ENCODE data around the gene ANKRD1. TPM values are rescaled to one million over a fixed set of nuclear protein-coding genes. Genes with fewer than 3 reads are reported as not detected.
"Not testable (repeated sequence)": the region's sequence is repeated elsewhere in the genome, so short reads cannot be mapped to it uniquely, and the experiment has no call there.

The ANKRD1 gene
- total RNA-seq = 1,733 TPM
- long read RNA-seq, transcript ANKRD1-201 (9 exons, 1,979 nt) = major isoform, 76 of 166 reads
- long read RNA-seq, partial matches to known transcripts = 81 of 166 reads
- long read RNA-seq, other reads (novel, unspliced or antisense) = 9 of 166 reads

DNA sequence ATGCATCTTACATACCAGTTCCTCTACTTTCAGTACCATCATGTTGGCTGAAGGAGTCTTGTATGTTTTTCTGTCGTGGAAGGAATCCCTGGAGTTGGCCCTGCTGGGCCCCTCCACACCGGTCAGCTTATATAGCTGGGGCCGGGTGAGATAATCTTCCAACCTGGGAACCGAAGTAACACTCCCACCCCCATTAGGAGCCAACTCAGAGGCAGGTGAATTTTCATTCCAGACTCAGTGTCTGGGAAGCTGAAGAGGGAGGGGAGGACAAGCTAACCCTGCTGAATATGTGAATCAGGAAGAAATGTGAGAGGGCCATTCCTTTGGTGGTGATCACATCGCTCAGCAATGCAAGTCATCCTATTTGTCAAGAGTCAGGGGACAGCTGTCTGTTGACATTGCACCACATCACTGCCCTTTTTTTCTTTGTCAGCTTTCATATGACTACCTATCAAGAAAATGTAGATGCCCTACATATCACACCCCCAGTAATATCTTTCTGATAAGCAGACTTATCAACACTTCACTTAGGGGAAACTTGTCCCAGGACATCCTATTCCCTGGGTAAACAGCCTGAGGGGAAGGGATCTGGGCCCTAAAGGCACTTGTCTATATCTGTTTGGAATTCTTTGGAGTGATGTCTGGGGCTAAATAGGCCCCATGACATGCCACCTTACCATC lies at the start of gene ANKRD1:
ANKRD1 (minus strand) TSS at position 102 of the 681 bp plus-strand sequence; CDS start at position 42, 60 bp downstream.
- ATAC-seq (ENCODE audit: poor library complexity) = peak; percentile 88
- intact Hi-C loops (cut with DNase I) = loop anchor here (5.0 kb wide), 1 partner anchor 46 kb away; no protein-coding TSS in a partner anchor
- peak; percentile 50 for DNase-seq

DNA sequence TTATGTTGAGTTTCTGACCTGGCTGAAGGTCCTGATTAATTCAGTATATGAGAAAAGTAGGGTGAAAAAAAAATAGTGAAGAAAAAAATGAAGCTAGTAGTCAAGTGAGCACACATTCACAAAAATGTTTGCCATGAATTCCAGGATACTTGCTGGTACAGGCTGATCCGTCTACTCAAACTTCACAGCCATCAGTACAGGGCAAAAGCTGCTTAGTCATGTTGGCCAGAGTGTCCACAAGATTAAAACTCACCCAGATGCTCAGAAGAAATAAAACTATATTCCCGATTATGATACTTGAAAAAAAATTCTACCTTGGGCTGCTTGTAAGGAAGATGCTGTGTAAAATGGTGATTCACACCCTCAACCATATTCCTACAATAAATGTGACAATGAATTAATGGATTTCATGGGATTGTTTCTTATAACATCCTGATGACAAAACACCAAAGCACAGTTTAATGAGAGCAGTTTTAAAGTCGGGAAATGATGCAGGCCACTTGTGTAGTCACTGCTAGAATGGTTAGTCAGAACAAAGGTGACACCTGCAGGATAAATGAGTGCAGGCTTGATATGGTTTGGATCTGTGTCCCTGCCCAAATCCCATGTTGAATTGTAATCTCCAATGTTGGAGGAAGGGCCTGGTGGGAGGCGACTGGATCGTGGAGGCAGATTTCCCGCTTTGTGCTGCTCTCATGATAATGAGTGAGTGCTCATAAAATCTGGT lies 49.2 kb upstream of the ANKRD1 start:
- ATAC-seq (ENCODE audit: poor library complexity) (peak; percentile 67), DNase-seq (no peak)
- intact Hi-C loops (cut with DNase I) = loop anchor here (5.0 kb wide), 1 partner anchor 48 kb away; the partner anchor contains the start of gene ANKRD1

DNA sequence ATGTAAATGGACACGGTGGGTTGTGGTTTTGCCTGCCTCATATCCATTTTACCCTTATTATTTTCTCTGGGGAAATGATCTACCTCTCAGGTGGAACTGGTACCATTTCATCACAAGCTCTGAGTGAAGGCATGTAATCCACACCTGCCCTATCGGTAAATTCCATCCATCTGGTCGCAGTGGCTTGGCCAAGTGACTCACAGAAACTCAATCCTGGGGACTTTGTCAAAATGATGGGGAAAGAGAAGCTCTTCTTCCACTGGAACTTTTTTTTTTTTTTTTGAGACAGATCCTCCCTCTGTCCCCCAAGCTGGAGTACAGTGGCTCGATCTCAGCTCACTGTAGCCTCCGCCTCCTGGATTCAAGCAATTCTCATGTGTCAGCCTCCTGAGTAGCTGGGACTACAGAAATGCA lies 48.2 kb upstream of the ANKRD1 start:
- intact Hi-C loops (cut with DNase I) = loop anchor here (5.0 kb wide), 1 partner anchor 47 kb away; the partner anchor contains the start of gene ANKRD1
- ATAC-seq (ENCODE audit: poor library complexity) = no peak

DNA sequence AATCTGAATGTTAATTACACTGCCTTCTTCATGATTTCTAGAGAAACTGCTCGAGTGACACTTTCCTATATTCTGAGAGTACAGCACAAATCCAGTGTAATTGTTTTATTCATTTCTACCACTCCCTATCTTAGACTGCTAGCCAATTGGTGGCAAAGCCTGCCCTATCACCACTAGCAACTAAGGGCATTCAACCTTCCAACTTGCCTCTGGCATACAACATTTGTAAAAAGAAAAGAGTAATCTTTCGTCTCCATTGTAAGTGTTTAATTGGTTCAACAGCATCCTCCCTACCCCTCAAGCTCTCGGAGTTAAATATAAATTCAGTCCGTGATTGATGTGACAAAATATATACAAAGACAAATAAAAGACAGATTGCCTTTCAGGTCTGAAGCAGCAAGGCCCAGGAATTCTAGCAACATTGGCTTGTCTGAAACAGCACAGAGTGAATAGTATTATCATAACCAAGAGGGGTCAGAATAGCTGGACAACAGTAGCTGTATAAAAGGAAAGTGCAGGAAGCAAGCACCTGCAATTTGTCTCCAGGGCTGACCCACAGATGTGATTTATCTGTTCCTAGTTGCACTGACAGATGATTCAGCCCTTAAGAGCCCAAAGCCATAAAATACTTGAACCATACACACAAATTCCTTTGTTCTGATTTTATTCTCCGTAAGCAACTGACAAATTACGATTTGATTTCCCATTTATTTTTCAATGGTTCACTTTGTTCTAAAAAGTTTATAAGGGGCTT lies 47.6 kb upstream of the ANKRD1 start:
- intact Hi-C loops (cut with DNase I) = loop anchor here (5.0 kb wide), 1 partner anchor 46 kb away; the partner anchor contains the start of gene ANKRD1
- DNase-seq (no peak), ATAC-seq (ENCODE audit: poor library complexity) (peak; percentile 23)

More for the DNA sequence above, 48.2 kb upstream of the ANKRD1 start:
- DNase-seq = no peak

DNA sequence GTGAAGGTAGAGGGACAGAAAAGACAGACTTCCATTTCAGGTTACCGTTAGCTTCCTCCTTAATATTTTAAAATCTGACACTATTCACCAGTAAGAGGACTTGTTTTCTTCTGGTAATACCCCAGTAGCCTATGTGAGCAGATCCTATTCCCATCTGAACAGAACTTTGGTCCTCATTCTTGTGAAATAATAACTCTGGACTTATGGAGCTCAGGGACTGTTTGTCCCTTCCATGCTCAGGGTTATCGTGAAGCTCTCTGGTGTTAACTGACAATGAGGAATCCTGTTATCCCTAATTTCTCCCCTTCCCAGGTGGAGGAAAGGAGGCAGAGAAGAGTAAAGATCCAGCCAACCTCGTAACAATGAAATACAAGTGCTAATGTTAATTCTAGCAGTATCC lies 47.0 kb upstream of the ANKRD1 start:
- ATAC-seq (ENCODE audit: poor library complexity) = no peak
- intact Hi-C loops (cut with DNase I) = loop anchor here (5.0 kb wide), 1 partner anchor 46 kb away; the partner anchor contains the start of gene ANKRD1
- no peak for DNase-seq

DNA sequence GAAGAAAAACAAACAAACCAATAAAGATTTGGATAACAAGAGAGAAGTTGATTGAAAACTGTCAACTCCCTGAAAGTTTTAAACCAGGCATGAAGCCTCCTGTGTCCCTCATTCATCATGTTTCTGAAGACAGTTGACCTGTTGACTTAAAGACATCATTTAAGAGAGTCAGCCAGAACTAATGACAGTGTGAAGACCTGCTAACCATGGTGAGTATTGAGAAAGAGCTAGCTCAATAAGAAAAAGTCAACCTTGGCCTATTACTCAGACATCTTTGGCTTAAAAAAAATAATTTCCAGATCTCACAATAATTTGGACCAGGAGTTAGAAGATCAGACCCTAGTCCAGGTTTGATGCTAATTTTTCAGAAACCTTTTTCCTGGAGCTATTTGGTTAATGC lies 45.3 kb upstream of the ANKRD1 start:
- ATAC-seq (ENCODE audit: poor library complexity) (no peak), DNase-seq (no peak)
- intact Hi-C loops (cut with DNase I) = loop anchor here (5.0 kb wide), 1 partner anchor 44 kb away; the partner anchor contains the start of gene ANKRD1

DNA sequence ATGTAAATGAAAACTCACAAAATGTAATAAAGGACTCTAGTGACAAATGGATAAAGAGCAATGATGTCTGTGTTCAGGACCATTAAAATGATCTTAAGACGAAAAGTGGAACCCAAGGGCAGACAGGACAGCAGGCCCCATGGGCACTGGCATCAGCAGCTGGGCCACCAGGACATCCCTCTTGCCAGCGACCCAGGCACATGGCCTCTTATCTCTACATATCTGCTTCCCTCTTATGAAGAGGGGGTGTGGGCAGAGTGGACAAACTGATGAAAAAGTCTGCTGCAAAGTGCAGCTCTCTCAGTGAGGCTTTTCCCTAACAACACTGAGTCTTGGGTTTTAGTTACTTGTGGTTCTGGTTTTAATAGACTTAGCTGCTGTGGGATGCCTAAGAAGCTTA lies 44.8 kb upstream of the ANKRD1 start:
- intact Hi-C loops (cut with DNase I) = loop anchor here (5.0 kb wide), 1 partner anchor 43 kb away; the partner anchor contains the start of gene ANKRD1
- DNase-seq (no peak), ATAC-seq (ENCODE audit: poor library complexity) (peak; percentile 26)

DNA sequence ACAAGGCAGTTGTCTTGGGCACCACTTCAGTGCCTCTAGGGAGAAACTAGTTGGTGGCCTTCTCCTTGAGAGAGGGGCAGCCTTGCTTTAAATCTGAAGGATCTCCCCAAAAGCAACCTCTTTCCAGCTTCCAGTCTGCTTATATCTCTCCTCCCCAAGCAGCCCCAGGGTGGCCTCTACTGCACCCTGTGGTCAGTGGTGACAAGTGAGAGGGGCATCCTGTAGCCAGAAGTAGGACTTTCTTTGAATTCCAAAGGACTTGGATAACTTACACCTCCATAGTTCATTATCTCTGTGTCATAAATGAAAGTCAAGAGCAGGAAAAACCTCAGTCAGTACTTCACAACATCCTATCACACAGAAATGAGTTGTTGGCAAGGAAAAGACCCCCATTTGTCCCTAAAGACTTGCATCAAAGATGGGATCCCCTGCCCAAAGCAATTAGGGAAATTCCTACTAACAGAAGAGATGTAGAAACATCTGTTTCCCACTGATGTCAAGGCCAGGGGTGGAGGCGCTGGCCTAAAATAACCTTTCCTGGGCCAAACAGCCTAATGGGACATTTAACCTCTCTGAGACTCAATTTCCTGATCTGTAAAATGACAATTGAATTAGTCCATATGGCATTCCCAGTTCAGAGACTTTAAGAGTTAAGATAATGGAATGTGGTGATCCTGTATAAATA lies 44.0 kb upstream of the ANKRD1 start:
- ATAC-seq (ENCODE audit: poor library complexity) (peak; percentile 31), DNase-seq (no peak)
- intact Hi-C loops (cut with DNase I) = loop anchor here (5.0 kb wide), 1 partner anchor 43 kb away; the partner anchor contains the start of gene ANKRD1

DNA sequence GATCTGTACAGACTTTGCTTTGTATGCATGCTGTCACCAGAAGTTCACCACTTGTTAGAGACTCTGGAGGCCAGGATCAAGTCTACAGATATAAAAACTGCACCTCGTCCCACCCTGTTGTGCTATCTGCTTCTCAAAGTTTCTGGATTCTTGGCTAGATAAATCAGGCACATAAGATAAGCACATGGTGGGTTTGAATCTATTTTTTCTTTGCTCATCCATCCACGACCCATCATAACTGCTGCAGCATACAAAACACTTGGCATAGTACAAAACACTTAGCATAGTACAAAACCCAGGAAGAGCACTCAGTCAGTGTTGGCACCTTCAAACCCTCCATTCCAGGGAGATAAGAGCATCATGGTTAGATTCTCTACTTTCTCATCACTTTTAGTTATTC lies 42.4 kb upstream of the ANKRD1 start:
- intact Hi-C loops (cut with DNase I) = no loop called here
- ATAC-seq (ENCODE audit: poor library complexity) (no peak), DNase-seq (no peak)

DNA sequence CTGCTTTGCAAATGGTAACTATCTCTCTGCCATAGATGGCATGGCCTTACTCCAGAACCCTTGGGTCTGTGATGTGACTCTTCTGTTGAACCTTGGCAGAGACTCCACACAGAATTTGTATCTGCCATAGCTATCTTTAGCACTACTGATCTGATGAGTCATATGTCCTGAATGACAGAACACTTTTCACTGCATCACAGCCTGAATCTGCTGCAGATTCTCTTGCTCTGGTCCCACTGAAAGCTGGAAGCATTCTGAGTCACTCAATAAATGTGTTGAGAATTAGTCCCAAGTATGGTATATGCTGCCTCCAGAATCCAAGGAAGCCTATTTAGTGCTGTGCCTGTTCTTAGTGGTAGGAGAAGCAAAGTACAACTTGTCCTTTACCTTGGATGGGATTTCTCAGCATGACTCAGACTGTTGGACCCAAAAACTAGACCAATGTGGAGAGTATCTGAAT lies 39.5 kb upstream of the ANKRD1 start:
- intact Hi-C loops (cut with DNase I) = no loop called here
- ATAC-seq (ENCODE audit: poor library complexity) = peak; percentile 51
- no peak for DNase-seq

DNA sequence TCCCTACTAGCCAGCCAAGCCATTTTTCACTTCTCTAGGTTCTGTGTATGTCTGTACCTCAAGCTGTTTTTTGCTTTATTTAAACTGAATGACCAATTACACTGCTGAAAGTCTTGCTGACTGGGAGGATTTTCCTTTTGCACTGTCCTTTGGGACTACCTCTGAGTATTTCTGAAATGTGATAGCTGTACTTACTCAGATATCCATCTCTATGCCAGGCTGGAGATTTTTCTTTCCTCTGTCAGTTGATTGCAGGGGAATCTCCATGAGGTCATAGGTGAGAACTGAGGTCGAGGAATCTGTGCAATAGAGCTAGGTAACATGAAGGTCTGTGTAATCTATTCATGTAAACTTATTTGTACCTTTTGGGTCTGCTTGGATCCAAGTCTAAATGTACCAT lies 38.9 kb upstream of the ANKRD1 start:
- ATAC-seq (ENCODE audit: poor library complexity) (no peak), DNase-seq (no peak)
- intact Hi-C loops (cut with DNase I) = no loop called here

DNA sequence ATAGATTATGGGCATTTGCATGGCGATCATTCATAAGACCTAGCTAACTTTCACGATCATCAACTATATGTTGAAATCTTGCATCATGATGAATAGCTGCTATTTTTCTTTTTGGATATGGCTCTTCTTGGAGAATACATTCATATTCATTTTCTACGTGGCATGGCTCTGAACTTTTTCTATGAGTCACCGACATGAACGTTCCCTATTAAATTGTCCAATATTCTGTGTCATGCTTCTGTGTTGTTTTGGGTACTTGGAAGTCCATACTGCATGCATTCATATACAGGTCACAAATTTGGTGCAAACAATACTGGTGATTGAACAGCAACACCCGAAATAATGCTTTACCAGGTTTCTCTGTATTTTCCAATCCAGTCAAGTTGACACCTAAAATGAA lies 37.9 kb upstream of the ANKRD1 start:
- no peak for ATAC-seq (ENCODE audit: poor library complexity)
- no peak for DNase-seq
- intact Hi-C loops (cut with DNase I) = no loop called here

DNA sequence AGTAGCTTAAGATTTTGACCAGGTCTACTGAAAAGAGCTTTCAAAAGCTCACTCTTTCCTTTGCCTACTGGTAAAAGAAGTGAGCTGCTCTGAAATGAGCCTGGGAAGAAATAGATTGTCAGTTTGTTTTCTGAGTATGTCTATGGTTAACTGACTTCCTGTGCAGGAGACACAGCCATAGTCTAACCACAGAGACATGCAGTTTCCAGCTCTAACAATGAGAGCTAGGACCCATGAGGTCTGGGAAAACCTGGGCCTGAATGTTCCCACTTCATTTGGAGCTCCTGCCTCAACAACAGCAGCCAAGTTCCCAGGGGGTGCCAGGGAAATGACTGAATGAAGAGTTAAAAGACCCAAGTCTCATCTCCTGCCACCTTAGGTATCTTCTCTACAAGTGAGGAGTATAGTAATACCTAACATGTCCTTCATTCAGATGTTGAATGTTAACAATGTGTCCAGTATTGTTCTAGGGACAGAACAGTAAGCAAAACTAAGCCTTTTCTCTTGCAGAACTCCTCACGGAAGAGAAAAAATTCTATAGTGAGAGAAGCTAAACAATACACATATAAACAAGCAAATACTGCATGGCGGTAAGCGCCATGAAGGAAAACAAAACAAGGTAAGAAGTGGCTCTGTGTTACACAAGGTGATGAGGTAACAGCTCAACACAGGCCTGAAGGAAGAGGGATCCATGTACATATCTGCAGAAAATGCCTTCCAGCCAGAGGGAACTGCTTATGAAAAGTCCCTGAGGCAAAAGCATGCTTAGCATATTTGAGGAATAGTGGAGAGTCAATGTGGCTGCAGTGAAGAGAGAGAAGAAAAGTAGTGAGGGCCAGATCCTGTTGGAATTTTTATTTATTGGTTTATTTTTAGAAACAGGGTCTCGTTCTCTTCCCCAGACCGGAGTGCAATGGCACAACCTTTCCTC lies 26.4 kb upstream of the ANKRD1 start:
- intact Hi-C loops (cut with DNase I) = no loop called here
- ATAC-seq (ENCODE audit: poor library complexity) = no peak
- no peak for DNase-seq

DNA sequence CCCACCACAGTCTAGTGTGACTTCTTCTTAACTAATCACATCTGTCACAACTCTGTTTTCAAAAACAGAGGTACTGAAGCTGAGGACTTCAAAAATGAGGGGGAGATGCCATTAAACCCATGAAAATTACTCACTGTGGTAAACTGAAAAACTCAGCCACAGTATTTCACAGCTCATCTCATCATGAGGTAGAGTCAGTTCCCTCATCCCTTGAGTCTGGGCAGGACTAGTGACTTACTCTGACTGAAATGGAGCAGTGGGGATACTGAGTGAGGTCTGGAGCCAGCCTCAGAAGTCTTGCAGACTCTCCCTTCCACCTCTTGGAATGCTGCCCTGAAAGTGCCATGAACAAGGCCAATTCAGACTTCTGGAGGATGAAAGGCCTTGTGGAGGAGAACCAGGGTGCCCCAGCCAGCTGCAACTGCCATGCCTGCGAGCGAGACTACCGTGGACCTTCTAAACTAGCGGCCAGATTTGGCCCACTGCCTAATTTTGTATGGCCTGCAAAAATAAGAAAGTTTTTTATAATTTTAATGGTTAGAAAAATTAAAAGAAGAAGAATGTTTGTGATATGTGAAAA lies 24.7 kb upstream of the ANKRD1 start:
- DNase-seq (no peak), ATAC-seq (ENCODE audit: poor library complexity) (no peak)
- intact Hi-C loops (cut with DNase I) = no loop called here

DNA sequence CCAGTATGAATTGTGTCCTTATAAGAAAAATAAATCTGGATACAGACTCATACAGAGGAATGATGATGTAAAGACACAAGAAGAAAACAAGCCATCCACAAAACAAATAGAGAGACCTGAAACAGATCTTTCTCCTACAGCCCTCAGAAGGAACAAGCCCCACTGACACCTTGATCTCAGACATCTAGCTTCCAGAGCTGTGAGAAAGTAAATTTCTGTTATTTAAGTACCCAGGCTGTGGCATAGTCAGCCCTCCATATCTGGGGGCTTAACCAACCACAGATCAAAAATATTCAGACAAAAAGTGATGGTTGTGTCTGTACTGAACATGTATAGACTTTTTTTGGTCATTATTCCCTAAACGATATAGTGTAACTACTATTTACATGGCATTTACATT lies 23.9 kb upstream of the ANKRD1 start:
- DNase-seq = no peak
- intact Hi-C loops (cut with DNase I) = no loop called here
- ATAC-seq (ENCODE audit: poor library complexity) = no peak

DNA sequence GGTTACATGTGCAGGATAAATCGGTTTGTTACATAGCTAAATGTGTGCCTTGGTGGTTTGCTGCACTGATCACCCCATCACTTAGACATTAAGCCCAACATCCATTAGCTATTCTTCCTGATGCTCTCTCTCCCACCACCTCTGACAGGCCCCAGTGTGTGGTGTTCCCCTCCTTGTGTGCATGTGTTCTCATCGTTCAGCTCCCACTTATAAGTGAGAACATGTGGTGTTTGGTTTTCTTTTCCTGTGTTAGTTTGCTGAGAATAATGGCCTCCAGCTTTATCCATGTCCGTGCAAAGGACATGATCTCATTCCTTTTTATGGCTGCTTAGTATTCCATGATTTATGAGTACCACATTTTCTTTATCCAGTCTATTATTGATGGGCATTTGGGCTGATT lies 22.1 kb upstream of the ANKRD1 start:
- DNase-seq; intact Hi-C loops (cut with DNase I); ATAC-seq (ENCODE audit: poor library complexity): not testable (repeated sequence)

DNA sequence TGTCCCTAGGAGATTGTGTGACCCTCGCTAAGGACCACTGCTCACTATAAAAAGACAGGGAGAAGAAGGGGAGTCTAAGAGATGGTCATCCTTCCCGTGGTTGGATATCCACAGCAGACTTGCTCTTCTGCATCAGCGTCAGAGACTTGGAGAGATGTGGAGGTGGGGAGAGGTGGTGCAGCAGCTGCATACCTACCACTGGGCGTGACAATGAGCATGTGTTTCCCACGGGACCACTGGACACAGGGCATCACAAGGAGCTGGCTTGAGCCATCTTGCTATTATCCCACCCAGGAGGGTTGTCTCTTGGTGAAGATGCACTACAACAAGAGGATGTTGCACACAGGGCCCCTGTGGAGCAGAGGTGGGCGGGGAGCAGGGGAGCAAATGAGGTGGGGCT lies 18.8 kb upstream of the ANKRD1 start:
- ATAC-seq (ENCODE audit: poor library complexity) = no peak
- DNase-seq = no peak
- intact Hi-C loops (cut with DNase I) = no loop called here

Data from Right ventricle myocardium superior (tissue), 1 donor.